Neural cell (in vitro differentiated cells): Measurements from ENCODE around the gene PTPRS. TPM values are rescaled to one million over a fixed set of nuclear protein-coding genes. Genes with fewer than 3 reads are reported as not detected.

ENCODE experiments used
- H2AFZ ChIP-seq: fragments of 200-600, 300-800 bp; sonication (generic), shearing (Covaris generic); 2 replicates; pipeline ENCODE4 v1.6.0; 2014; ENCODE audit warnings: low read depth, mild to moderate bottlenecking, antibody characterized with exemption, low read length, moderate library complexity
- H3F3A ChIP-seq: fragments of 200-600 bp; shearing (Covaris generic); 2 replicates; pipeline ENCODE4 v1.6.1; 2016; ENCODE audit warnings: mild to moderate bottlenecking, moderate library complexity, mixed read lengths, antibody characterized with exemption, low read length; ENCODE audit not compliant: insufficient read depth, poor library complexity, severe bottlenecking
- H3K27ac ChIP-seq: fragments of 200-600, 300-800 bp; sonication (generic), shearing (Covaris generic); 2 replicates; pipeline ENCODE4 v1.5.1; 2014; ENCODE audit warnings: mild to moderate bottlenecking, low read length, moderate library complexity
- H3K27me3 ChIP-seq: fragments of 300-800, 200-600 bp; sonication (generic), shearing (Covaris generic); 2 replicates; pipeline ENCODE4 v1.6.0; 2014; ENCODE audit warnings: mild to moderate bottlenecking, low read depth, low read length, moderate library complexity; ENCODE audit not compliant: insufficient read depth
- H3K36me3 ChIP-seq: fragments of 300-800, 200-600 bp; sonication (generic), shearing (Covaris generic); 2 replicates; pipeline ENCODE4 v1.5.1; 2014; ENCODE audit warnings: mild to moderate bottlenecking, antibody characterized with exemption, low read length, moderate library complexity; ENCODE audit not compliant: insufficient read depth
- H3K4me2 ChIP-seq: fragments of 300-800, 200-600 bp; sonication (generic), shearing (Covaris generic); 2 replicates; pipeline ENCODE4 v1.6.0; 2014; ENCODE audit warnings: mild to moderate bottlenecking, low read length
- H3K4me3 ChIP-seq: fragments of 300-800, 200-600 bp; sonication (generic), shearing (Covaris generic); 2 replicates; pipeline ENCODE4 v1.5.1; 2014; ENCODE audit warnings: mild to moderate bottlenecking, low read length, moderate library complexity
- H3K79me2 ChIP-seq: fragments of 200-600 bp; shearing (Covaris generic); replicated peaks from 2 replicates; pipeline ENCODE4 v1.6.0; 2014; ENCODE audit warnings: mild to moderate bottlenecking, low read length, moderate library complexity; ENCODE audit not compliant: insufficient read depth
- H3K9ac ChIP-seq: fragments of 300-800, 200-600 bp; sonication (generic), shearing (Covaris generic); 2 replicates; pipeline ENCODE4 v1.6.1; 2016; ENCODE audit warnings: mild to moderate bottlenecking, low read length, mixed read lengths
- H3K9me2 ChIP-seq: fragments of 200-600 bp; shearing (Covaris generic); 2 replicates; pipeline ENCODE4 v1.6.1; 2016; ENCODE audit warnings: mild to moderate bottlenecking, low read length, mixed read lengths; ENCODE audit not compliant: insufficient read depth
- H3K9me3 ChIP-seq: fragments of 200-600, 300-800 bp; sonication (generic), shearing (Covaris generic); 2 replicates; pipeline ENCODE4 v1.6.1; 2016; ENCODE audit warnings: mild to moderate bottlenecking, mixed run types, low read length, moderate library complexity, mixed read lengths
- H4K20me1 ChIP-seq: fragments of 200-600 bp; shearing (Covaris generic); 2 replicates; pipeline ENCODE4 v1.6.1; 2016; ENCODE audit warnings: mild to moderate bottlenecking, mixed run types; ENCODE audit not compliant: insufficient read depth
- CTCF ChIP-seq: fragments of 450-650 bp; IDR thresholded peaks from 2 replicates; pipeline ENCODE4 v1.5.1; 2014; ENCODE audit warnings: antibody characterized with exemption, mild to moderate bottlenecking, moderate library complexity; ENCODE audit not compliant: poor library complexity, severe bottlenecking
- EP300 ChIP-seq: fragments of 450-650 bp; conservative IDR thresholded peaks from 2 replicates; pipeline ENCODE4 v1.6.1; 2014; ENCODE audit warnings: antibody characterized with exemption, mild to moderate bottlenecking, moderate library complexity; ENCODE audit not compliant: poor library complexity, severe bottlenecking
- EZH2 ChIP-seq: fragments of 200-600, 300-800 bp; shearing (Covaris generic), sonication (generic); IDR thresholded peaks from 2 replicates; pipeline ENCODE4 v1.6.1; 2014; ENCODE audit warnings: antibody characterized with exemption, low read length, borderline replicate concordance, mild to moderate bottlenecking; ENCODE audit not compliant: insufficient read depth, poor library complexity, severe bottlenecking
- MXI1 ChIP-seq: fragments of 450-650 bp; conservative IDR thresholded peaks from 2 replicates; pipeline ENCODE4 v1.6.1; 2014; ENCODE audit warnings: antibody characterized with exemption, mild to moderate bottlenecking; ENCODE audit not compliant: poor library complexity, severe bottlenecking
- POLR2AphosphoS5 ChIP-seq: IDR thresholded peaks from 2 replicates; pipeline ENCODE4 v1.6.1; 2012
- RAD21 ChIP-seq: fragments of 450-650 bp; conservative IDR thresholded peaks from 2 replicates; pipeline ENCODE4 v1.6.1; 2014; ENCODE audit warnings: antibody characterized with exemption, mild to moderate bottlenecking, moderate library complexity
- REST ChIP-seq: IDR thresholded peaks from 2 replicates; pipeline ENCODE4 v1.6.1; 2012; ENCODE audit warnings: borderline replicate concordance
- SMC3 ChIP-seq: fragments of 450-650 bp; conservative IDR thresholded peaks from 2 replicates; pipeline ENCODE4 v1.6.1; 2014; ENCODE audit warnings: antibody characterized with exemption, mild to moderate bottlenecking, moderate library complexity; ENCODE audit not compliant: poor library complexity
- TAF1 ChIP-seq: IDR thresholded peaks from 2 replicates; pipeline ENCODE4 v1.6.1; 2012; ENCODE audit warnings: low read depth
- polyA plus RNA-seq: library from polyadenylated mRNA; depleted of rRNA; stranded (reverse); fragments of >200 nt; gene quantifications from 2 replicates; pipeline ENCODE4 v1.2.3, GENCODE V29; 2014

The PTPRS gene
- polyA plus RNA-seq, 1 donor from 2014 or later = 121 TPM

GRCh38 chr19:5372572-5373200 is 32.1 kb upstream of the PTPRS start:
- no peaks in the 10 kb centered on the region for H3K9me2 ChIP-seq
- H3K4me2 ChIP-seq = no peak overlapping the region
- H3K27me3 ChIP-seq = no peaks in the 10 kb centered on the region
- H3K27ac ChIP-seq = no peak overlapping the region
- H4K20me1 ChIP-seq = no peaks in the 10 kb centered on the region
- no peaks in the 10 kb centered on the region for H3K9me3 ChIP-seq
- no peak for TF ChIP-seq RAD21
- no peak for TF ChIP-seq POLR2AphosphoS5
- TF ChIP-seq MXI1 = no peak
- no peak for TF ChIP-seq REST
- no peak for TF ChIP-seq CTCF
- TF ChIP-seq SMC3 = no peak
- no peak for TF ChIP-seq EZH2
- TF ChIP-seq EP300 = no peak
- no peak for TF ChIP-seq TAF1
- H3K9ac ChIP-seq = no peak overlapping the region
- no peak overlapping the region for H3K4me3 ChIP-seq
- no peaks in the 10 kb centered on the region for H3K36me3 ChIP-seq
- no peaks in the 10 kb centered on the region for H3F3A ChIP-seq
- no peaks in the 10 kb centered on the region for H3K79me2 ChIP-seq
- no peak overlapping the region for H2AFZ ChIP-seq

GRCh38 chr19:5369962-5370367 is 29.4 kb upstream of the PTPRS start:
- Histone ChIP-seq H3K36me3 (no peaks in the 10 kb centered on the region), H3K4me3 (no peak overlapping the region), H3K9ac (no peak overlapping the region), H3F3A (no peaks in the 10 kb centered on the region), H3K9me2 (no peaks in the 10 kb centered on the region), H3K27me3 (no peaks in the 10 kb centered on the region), H2AFZ (no peak overlapping the region), H4K20me1 (no peaks in the 10 kb centered on the region), H3K27ac (no peak overlapping the region), H3K79me2 (no peaks in the 10 kb centered on the region), H3K9me3 (no peaks in the 10 kb centered on the region), H3K4me2 (no peak overlapping the region)
- TF ChIP-seq CTCF (peak; percentile 38), EP300 (no peak), SMC3 (peak; percentile 44), RAD21 (no peak), POLR2AphosphoS5 (no peak), REST (no peak)
